ENCODE data around the gene LRPAP1.
"Not testable (repeated sequence)": the region's sequence is repeated elsewhere in the genome, so short reads cannot be mapped to it uniquely, and the experiment has no call there.

DNA sequence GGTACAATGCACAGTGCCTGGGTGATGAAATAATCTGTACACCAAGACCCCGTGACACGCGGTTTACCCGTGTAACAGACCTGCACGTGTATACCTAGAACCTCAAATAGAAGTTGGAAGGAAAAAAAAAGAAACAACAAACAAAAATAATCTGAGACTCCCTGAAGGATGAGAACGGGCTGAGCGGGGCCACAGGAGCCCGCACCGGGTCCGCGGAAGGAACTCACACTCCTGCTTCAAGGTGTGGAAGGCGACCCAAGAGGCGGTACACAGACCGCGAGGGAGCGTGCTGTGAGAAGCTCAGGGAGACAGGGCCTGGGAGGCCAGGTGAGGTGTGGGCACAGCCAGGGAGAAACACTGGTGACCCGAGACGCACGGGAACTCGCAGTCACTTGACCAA is 42.1 kb upstream of the LRPAP1 start:
- TF ChIP-seq TEAD4 (CRISPR knock-in tag; IDR thresholded peaks at IDR 0.05); TP53 (CRISPR knock-in tag; IDR thresholded peaks at IDR 0.05); CTCF (IDR thresholded peaks at IDR 0.05); GTF2I (CRISPR knock-in tag; conservative IDR thresholded peaks at IDR 0.05); IRF1 (CRISPR knock-in tag; IDR thresholded peaks at IDR 0.05); HMGXB4 (CRISPR knock-in tag; IDR thresholded peaks at IDR 0.05); JUN (CRISPR knock-in tag; IDR thresholded peaks at IDR 0.05); ATF3 (CRISPR knock-in tag; conservative IDR thresholded peaks at IDR 0.05); E2F4 (CRISPR knock-in tag; IDR thresholded peaks at IDR 0.05; ENCODE audit: borderline replicate concordance, low read depth): not testable (repeated sequence)
